NCI-H1694 treated with DMSO at 0.1 percent for 48 hours (cell line): ENCODE data around the gene SPRING1.

Experiments
- DNase-seq: peaks from one replicate; lab custom pipeline; 2025; lab: John Stamatoyannopoulos, UW

SPRING1 gene

DNA sequence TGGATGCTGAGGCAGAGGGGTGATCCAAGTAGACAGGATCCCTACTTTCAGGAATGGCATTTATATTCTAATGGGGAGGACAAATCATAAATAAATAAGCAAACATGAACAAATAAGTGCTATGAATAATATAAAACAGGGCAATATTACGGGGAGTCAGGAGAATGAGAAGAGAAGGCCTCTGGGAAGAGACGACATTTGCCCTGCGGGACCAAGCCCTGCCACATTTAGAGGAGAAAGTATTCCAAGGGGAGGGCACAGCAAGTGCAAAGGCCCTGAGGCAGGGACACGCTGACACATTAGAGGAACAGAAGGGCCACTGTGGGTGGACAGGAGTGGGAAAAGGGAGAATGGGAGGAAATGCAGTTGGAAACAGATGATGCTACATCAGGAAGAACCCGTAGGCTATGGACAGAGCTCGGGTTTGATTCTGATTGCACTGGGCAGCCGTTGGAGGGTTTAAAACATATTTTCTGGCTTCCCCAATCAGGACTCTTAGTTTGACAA lies 1.6 kb upstream of the SPRING1 start:
- no peak for DNase-seq

DNA sequence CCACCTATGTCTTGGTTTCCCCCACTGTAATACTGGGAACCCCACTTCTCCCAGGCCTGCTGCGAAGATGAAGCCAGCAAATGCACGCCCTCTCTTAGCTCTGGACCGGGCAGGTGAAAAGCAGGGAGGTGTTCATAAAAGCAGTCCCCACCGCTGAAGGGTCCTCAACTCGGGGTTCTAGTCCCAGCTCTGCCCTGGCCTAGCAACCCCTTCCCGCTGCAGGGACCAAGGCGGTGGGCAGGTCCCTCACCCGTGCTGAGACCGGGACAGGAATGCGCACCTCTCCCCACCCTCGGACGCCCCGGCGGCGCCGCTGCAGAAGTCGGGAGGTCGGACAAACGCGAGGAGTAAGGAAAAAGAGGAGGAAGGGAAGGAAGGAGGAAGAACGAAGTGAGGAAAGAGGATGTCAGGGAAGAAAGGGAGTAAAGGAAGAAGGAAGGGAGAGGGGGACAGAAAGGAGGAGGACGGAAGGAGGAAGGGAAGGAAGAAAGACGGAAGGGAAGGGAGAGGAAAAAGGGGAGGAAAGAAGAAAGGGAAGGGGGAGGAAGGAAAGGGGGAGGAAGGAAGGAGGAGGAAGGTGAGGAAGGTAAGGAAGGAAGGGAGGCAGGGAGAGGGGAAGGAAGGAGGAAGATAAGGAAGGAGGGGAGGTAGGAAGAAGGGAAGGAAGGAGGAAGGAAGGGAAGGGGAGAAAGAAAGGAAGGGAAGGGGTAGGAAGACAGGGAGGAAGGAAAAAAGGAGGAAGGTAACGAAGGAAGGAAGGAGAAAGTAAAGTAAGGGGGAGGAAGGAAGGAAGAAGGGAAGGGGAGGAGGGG lies 701 bp downstream of the SPRING1 start:
- no peak for DNase-seq

DNA sequence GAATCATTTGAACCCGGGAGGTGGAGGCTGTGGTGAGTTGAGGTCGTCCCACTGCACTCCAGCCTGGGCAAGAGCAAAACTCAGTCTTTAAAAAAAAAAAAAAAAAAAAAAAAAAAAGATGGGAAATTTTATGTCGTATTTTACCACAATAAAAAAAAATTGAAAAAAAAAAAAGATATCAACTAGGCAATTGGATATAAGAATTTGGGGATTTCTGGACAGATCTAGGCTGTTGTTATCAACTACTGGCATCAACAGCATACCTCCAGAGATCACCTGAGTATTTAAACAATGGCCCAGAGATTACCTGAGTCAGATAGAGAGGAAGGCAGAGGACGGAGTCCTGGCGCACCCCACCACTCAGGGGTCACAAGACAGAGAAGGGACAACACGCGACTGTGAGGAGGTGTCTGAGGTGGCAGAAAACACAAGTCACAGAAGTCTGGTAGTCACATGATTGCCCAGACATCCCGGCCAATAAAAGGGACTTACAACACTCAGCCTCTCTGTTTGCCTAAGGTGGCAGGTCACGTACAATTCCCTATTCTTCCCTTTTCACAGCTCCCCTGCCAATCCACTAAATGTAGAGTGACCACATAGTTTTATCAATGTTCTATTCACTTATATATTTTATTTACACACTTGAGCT lies 1.8 kb downstream of the SPRING1 start:
- no peak for DNase-seq

DNA sequence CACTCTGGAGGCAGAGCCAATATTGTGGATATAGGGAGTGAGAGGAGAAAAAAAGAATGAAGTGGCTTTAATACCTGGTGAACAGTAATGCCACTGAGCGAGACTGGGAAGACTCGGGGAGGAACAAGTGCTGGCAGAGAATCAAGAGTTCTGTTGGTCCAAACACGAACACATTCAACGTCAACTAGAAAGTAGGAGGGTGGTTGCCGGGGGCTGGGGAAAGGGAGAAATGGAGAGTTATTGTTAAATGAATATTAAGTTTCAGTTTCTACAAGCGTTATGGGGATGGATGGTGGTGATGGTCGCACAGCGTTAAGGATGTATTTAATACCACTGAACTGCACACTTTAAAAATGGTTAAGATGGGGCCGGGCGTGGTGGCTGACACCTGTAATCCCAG lies 2.8 kb downstream of the SPRING1 start:
- DNase-seq, result no peak

DNA sequence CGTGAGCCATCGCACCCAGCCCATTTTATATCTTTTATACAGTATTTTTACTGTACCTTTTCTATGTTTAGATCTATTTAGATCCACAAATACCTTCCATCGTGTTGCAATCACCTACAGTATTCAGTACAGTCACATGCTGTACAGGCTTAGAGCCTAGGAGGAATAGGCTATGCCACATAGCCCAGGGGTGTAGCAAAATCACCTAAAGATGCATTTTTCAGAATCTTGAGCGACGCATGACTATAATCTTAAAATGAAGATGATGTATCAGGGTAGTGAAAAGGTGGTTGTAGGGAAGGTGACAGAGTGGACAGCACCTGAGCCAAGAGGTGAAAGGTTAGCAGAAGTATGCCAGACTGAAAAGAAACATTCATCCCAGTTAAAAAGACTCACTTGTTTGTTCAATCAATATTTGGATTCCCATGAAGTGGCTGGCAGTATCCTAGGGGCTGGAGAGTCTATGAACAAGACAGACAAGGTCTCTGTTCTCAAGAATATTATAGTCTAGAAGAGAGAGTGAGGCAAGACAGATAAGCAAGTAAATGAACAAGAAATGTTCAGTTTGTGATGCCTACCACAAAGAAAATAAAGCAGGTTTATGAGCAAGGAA lies 3.6 kb downstream of the SPRING1 start:
- DNase-seq, result no peak

DNA sequence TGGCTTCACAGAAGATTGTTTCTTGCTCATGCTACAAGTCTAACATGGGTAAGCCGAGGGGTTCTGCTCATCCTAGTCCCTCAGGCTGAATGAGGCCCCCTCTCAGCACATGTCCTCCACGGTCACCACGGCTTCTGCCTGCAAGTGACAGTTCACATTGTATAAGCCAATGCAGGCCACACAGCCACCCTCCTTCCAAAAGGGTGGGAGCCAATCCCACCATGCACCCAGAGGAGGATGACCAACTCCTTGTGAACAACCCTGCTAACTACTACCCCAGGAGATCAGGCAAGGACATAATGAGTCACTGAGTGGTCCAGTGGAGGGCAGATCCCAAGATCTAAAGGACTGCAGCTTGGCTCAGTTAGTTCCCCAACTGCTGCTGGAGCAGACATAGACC lies 6.1 kb downstream of the SPRING1 start:
- DNase-seq, result no peak

DNA sequence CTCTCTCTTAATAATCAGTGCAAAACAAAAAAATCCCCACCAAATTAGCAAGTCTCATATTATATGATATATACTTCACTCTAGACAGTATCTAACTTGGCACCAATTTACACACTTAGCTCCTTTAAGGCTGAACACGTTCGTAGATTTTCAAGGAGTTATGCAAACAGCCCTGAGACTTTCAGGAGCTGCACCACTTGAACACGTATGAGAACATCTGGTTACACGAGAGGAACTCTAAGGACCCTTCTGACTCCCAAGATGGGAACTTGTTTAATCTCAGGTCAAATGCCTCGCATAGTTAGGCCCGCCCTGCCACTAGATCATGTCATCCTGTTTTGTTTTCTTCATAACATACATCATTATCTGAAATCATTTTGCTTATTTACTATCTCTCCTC lies 10.0 kb downstream of the SPRING1 start:
- no peak for DNase-seq

DNA sequence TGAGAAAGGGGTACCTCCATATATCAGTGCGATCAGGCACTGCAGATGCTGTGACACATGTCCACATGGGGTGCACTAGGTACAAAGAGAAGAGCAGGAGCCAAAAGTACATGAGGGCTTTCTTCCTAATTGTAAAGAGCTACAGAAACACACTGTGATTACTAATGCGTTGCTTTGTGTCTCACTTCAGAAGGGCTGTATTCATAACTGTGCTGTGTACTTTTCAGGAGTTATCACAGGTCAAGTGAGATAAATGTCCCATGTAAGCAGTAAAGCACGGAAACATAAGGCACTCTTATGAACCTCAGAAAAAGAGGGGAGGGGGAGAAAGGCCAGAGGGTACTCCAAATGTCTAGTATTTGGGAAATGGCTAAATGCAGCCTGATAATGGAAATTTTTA lies 10.6 kb downstream of the SPRING1 start:
- no peak for DNase-seq

DNA sequence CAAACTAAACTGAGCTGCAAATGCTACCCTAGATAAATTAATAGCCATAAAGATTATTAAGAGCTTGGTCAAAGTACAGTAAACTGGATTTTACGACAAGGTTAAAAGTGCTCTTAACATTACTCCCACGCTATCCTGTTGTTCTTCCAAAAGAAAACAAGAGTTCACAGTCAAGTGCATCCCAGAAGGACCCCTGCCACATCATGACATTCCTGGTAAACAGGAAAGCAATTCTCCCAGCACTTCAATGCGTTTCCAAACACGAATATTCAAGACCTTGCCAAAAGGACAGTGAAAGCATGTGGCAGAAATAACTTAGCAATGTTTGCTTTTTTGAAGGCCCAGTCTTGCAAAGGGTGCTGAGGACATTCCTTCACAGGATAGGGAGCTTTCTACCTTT lies 11.2 kb downstream of the SPRING1 start:
- no peak for DNase-seq

DNA sequence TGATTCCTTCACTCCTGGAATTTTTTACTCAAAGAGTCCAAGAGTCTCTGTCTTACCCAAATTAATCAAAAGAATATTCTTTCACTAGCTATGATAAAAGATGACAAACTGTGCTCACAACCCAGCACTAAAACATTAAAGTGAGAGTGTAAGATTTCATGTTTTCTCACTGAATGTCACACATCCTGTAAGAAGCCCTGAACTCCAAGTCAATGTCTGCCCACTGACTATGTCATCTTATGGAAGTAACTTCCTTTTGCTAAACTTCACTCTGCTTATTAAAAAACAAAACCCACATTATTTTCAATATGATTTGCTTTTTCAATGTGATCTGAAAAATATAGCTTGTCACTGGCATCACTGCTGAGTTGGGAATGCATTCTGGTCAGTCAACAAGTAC lies 15.6 kb downstream of the SPRING1 start:
- no peak for DNase-seq

DNA sequence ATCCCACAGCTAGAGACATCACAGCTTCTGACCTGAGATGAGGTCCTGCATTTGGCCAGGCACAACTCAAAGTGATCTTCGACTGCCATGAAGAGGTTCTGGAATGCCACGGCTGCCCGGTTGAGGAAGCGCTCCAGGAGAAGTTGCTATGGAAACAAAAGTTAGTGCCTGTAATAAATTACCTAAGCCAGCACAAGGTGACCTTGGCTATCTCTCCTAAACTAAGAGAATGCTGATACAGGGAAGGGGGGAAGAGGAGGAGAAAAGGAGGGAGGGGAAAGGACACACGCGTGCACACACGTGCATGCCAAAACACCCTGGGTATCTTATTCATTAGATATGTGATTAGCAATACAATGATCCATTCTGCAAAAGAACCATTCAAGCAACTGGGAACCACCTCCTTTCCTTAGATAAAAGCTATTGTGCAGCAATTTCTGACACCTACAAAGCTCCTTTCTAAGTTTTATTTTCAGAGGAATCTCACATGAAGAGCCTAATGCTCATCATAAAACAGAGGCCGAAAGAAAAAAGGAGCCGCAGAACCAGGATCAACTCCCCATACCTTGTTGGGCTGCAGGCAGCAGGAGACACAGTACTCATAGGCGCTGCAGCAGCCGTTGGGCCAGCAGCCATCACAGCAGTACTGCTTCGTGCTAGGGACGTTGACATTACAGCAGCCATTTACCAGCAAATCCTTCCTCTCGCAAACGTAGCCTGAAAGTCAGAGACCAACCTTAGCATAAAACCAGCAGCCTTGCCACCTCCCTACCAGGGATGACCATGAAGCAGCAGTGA lies 17.9 kb downstream of the SPRING1 start:
- DNase-seq, result no peak

DNA sequence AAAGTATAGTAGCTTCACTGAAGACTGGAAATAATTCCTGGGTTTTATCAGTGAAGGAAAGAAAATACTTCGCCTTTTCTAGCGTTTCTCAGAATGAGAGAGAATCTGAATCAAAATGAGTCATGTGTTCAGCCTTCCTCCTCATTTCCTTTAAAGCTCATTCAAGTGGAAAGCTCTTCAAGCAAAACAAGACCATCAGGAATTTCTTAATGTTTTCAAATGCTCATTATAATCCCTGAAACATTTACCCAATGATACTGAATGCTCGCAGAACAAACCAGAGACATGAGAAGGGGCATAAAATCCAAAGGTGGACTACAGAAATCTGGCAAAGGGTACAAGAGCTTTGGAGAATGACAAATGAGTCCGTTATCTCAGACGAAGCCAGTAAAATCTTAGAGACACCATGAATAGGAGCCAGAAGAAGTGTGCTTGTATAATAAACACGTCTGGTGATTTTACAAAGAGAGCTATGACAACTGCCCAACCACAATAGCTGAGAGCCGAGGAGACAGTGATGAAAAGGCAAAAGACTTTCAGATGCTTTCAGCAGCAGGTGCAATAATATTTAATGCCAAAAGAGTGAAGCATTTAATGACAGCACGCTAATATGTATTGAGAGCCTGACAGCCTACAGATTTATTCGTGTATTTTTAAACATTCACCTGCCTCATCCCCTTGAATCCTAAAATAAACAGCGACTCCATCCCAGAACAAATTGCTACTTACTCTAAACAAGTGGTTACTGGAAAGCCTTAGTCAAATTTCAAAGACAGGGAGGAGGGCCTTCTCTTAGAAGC lies 19.0 kb downstream of the SPRING1 start:
- no peak for DNase-seq

DNA sequence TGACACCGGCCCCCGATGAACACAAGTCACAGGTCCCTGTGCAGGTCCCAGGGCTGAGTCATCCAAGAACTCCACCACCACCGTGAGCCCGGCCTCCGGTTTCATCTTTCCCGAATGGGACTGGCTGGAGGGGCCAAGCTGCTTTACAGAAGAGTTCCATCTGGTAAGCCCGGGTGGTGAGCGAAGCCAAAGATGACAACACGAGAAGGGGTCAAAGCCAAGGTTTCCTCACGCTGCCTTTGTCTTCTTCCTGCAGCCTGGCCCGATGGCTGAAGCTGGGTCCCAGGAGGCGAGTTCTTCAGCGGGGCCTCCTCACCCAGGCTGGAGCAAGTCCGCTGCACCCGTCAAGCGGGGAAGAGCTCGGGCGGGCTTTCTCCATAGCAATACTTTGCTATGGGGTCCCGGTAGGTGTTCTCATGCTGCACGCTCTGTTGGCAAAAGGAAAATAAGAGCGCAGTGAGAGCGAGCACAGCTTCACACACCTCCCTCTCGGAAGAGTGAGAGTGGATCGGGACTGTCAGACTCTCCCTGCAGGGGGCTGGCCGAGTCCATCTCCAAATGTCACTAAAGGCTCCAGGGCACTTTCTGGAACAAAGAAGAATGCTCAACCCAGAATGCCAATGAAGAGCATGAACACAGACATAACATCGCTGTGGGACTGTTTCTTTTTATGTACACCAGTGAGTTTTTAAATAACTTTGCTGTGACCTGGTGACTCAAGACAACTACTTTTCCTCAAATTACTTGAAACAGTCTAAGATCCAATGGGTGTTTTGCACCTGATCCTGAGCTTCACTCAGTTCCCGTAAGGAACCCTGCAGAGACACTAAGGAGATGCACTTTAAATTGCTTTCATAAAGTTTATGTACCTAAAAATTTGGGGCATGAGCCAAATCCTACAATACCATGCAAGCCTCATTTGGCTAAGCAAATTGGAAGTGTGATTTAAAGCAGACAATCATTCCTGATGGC lies 20.1 kb downstream of the SPRING1 start:
- DNase-seq, result no peak

DNA sequence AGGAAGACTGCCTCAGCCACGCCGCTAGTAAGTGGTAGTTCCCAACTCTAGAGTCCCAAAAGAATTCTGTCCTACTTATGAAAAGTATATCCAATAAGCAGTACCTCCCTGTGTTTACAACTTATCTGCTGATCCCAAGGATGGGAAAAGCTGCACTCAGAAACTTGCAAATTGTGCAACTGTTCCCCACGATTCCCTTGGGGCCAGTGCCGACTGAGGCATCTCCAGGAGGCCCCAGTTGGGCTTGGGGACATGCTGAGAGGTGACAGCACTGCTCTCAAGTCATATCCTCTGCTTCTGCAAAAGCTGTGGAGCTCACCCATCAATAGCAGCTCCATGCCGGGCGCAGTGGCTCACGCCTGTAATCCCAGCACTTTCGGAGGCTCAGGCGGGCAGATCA lies 23.7 kb downstream of the SPRING1 start:
- DNase-seq, result no peak

DNA sequence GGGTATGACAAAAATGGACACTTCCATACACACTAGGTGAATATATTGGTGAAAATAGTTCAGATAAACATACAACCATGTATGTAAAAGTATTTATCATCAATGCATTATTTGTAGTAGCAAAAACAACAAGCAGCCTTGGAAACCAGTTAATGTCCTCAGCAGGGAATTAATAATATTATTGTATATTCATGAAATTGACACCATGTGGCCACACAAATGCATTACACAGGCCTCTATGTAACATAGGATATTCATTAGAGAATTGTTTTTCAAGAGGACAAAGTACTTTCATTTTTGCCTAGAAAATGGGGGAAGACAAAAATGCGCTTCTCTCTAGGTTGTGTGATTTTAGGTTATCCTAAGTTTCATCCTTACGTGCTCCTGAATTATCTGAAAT lies 24.3 kb downstream of the SPRING1 start:
- no peak for DNase-seq

DNA sequence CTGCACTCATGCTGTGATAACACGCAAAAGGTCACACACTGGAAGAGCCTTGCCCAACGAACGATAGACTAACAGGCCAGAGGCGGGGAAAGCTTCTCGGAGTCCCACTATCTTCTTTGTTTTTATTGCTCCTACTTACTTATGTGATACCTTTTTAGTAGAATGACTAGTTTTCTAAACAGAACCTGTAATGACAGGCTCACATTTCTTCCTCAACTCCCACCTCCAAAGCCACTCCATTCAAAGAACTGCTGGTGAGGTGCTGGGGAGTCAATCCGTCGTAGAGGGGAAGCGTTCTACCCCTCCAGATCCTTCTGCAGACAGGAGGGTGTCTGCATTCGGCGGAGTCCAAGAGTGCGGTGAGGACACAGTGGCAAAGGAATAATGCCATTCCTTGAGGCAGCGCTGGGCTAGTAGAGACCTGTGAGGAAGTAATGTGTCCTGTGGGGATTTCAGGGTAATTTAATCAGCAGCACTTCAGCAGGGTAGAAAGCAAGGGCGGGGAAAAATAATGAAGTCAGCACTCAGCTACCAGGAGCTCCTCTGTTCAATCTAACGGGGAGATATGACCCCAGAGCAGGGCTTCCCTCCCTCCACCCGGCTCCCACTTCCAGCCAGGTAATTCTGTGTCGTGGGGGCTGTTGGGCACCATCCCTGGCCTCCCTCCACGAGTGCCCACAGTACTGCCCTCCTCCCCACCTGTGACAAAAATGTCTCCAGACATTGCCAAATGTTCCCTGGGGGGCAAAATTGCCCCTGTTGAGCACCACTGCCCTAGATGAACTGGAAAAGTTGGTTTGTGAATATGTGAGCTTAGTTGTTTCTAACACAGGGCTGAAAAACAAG lies 25.2 kb downstream of the SPRING1 start:
- no peak for DNase-seq

DNA sequence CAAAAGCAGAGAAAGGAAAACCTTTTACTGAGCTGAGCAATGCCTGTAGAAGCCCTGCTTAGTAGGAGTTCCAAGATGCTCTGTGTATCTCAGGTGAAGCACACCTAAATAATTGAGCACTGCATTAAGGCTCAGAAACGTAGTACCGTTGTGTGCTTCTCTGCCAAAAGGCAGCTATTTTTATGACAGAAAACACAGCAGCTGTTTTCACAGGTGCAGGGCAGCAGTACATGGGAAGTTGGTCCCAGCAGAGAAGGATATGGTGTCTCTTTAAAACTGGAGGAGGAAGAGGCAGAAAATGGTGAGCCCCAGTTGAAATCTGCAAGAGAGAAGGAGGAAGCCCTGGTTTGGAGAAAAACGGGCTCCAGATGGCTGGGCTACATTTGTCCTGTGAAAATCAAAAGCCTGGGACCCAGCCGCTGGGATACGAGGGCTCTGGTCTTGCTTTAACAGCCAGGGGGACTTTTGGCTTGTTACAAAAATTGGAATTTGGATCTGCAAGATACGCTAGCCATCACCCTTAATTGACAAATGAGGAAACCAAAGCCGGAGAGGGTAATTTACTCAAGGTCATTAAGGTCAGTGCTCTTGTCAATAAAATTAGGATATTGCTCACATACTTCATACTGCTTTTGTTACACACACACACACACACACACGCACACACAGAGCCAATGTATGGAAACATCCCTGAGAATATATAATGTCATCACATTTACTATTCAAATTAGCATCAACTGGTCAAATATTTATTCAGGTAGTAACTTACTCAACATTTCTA lies 27.3 kb downstream of the SPRING1 start:
- no peak for DNase-seq

DNA sequence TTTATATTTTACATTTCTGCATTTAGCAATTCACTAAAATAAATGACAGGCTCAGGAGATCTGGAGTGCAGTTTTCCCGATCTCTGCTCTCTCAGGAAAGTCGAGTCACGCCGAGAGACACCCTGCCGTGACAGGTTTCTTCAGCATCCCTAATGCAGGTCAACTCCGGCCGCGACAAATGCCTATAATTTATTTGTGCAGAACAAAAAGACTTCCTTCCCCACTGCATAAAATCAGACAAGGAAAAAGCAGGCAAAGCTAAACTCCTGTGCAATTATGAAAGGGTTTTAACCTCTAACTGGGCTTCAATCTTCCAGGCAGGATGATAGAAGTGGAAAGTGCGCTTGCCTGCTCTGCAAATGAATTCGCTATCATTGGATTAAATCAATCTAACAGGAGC lies 28.1 kb downstream of the SPRING1 start:
- DNase-seq, result no peak
